ENCODE results near the gene WNT11. TPM values are rescaled to one million over a fixed set of nuclear protein-coding genes. Genes with fewer than 3 reads are reported as not detected.

Gene WNT11
- total RNA-seq, 2 experiments from 2014 or later: 0.96 to 2.0 TPM

DNA sequence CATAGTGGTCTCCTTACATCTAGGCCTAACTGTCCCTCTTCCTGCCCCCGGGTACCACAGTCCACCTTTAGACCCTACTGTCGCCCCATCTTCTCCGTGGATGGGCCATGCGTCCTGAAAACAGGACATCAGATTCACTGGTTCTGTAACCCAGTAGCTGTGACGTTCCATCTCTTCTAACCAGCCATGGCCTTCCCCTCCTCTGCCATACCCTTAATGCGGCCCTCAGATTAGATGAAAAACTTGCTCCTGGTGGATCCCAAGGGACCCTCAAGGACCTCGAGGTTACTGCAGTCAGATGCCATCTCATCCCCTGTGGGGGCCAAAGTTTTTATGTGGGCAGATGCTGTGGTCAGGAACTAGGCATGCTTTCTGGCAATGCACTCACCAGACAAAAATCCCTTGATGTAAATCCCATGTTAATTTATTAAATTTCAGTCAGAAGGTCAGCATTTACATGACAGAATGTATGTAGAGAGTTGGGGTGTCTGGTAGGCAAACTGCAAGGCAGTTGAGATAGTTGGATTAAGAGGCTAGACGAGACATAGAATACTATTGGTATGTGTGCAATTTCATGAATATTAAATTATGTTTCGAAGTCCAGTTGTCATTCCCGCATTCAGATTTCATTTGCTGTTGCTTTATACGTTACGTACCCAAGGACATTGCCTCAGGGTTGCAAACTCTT, 64.3 kb downstream of the WNT11 start:
- H3K4me1 Mint-ChIP-seq: peaks cover 3% of the 10 kb centered on the region
- no peak overlapping the region for H3K4me3 Mint-ChIP-seq
- H3K9me3 Mint-ChIP-seq (ENCODE audit: low read depth): no peaks in the 10 kb centered on the region
- no peaks in the 10 kb centered on the region for H3K36me3 Mint-ChIP-seq
- CTCF ChIA-PET: interaction anchor here (0.8 kb wide), 1 partner anchor 10 kb away, joined by 5 read pairs; no protein-coding TSS in a partner anchor
- peak; percentile 12 for DNase-seq
- no peaks in the 10 kb centered on the region for H3K27me3 Mint-ChIP-seq
- ATAC-seq: no peak
- no peak overlapping the region for H3K27ac Mint-ChIP-seq

DNA sequence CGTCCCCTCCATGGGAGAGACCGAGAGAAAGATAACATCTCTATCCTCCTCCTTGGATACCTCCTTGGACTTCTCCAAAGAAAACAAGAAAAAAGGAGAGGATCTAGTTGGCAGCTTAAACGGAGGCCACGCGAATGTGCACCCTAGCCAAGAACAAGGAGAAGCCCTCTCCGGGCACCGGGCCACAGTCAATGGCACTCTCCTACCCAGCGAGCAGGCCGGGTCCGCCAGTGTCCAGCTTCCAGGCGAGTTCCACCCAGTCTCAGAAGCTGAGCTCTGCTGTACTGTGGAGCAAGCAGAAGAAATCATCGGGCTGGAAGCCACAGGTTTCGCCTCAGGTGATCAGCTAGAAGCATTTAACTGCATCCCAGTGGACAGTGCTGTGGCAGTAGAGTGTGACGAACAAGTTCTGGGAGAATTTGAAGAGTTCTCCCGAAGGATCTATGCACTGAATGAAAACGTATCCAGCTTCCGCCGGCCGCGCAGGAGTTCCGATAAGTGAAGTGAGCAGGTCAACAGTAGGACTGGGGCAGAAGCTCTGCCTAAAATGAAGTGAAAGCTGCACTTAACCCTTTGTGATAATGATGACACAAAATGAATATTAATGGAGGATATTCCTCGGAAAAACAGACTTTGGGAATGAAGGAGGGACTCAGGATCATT, 65.3 kb downstream of the WNT11 start:
- H3K4me1 Mint-ChIP-seq: peaks cover 3% of the 10 kb centered on the region
- no peaks in the 10 kb centered on the region for H3K9me3 Mint-ChIP-seq (ENCODE audit: low read depth)
- no peaks in the 10 kb centered on the region for H3K36me3 Mint-ChIP-seq
- CTCF ChIA-PET: interaction anchor here (0.8 to 0.9 kb wide), 2 partner anchors 11 to 68 kb away, joined by 3 to 5 read pairs; no protein-coding TSS in a partner anchor
- H3K27ac Mint-ChIP-seq: no peak overlapping the region
- H3K27me3 Mint-ChIP-seq: no peaks in the 10 kb centered on the region
- no peak for ATAC-seq
- H3K4me3 Mint-ChIP-seq: no peak overlapping the region
- DNase-seq: no peak

DNA sequence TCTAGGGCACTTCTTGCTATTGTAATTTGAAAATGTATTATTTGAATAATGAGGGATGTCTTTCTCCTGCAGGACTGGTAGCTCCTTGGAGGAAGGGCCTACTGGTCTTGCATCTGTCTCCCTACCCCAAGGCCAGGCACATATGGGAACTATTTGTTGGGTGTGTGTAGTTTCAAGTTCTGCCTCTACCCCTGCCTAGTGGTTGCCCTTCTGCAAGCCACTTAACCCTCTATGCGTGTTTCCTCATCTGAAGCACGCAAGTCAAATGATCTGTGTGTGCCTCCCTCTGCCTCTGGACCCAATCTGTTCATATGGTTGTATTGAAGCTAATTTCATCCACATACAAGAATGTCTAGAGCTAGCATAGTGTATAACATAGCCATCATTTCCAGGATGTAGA, 67.0 kb downstream of the WNT11 start:
- no peaks in the 10 kb centered on the region for H3K27me3 Mint-ChIP-seq
- DNase-seq (no peak), ATAC-seq (no peak)
- no peak overlapping the region for H3K4me3 Mint-ChIP-seq
- no peaks in the 10 kb centered on the region for H3K9me3 Mint-ChIP-seq (ENCODE audit: low read depth)
- no peaks in the 10 kb centered on the region for H3K36me3 Mint-ChIP-seq
- H3K27ac Mint-ChIP-seq: no peak overlapping the region
- CTCF ChIA-PET: interaction anchor here (1.2 kb wide), 1 partner anchor 11 kb away, joined by 3 read pairs; no protein-coding TSS in a partner anchor
- H3K4me1 Mint-ChIP-seq: peaks cover 2% of the 10 kb centered on the region

Other genes starting within 250 kb of the WNT11 start
- 10 to 100 TPM; 39.8 to 44.8 TPM for gene THAP12, start 174.6 kb upstream of the WNT11 start, total RNA-seq
- gene GVQW3, start 174.8 kb upstream of the WNT11 start, total RNA-seq: 1 to 10 TPM; 3.5 to 4.0 TPM
- 10 to 100 TPM; 34.9 to 42.0 TPM for gene EMSY, start 238.5 kb upstream of the WNT11 start, total RNA-seq

Measured in activated CD8-positive, alpha-beta memory T cell treated with anti-CD3 and anti-CD28 coated beads, Interleukin-2, amount 10 ng/mL, durations not matched to agents 7 days and 5 days (primary cell).